Skeletal muscle satellite cell (primary cell): ENCODE measurements around the gene BEST2.

Experiments
- H3K27me3 ChIP-seq: 2 replicates; pipeline ENCODE4 v1.7.0; 2013; ENCODE audit warnings: low read length; ENCODE audit not compliant: control insufficient read depth, insufficient read depth
- H3K36me3 ChIP-seq: 2 replicates; pipeline ENCODE4 v1.7.0; 2013; ENCODE audit warnings: mild to moderate bottlenecking, control low read depth, low read length; ENCODE audit not compliant: insufficient read depth
- H3K4me1 ChIP-seq: 2 replicates; pipeline ENCODE4 v1.7.0; 2013; ENCODE audit warnings: low read length; ENCODE audit not compliant: control insufficient read depth, insufficient read depth
- H3K4me2 ChIP-seq: 2 replicates; pipeline ENCODE4 v1.7.0; 2013; ENCODE audit warnings: mild to moderate bottlenecking, low read length
- H3K4me3 ChIP-seq: 2 replicates; pipeline ENCODE4 v1.7.0; 2013; ENCODE audit warnings: low read length
- H3K9ac ChIP-seq: 2 replicates; pipeline ENCODE4 v1.7.0; 2013; ENCODE audit warnings: mild to moderate bottlenecking, low read depth, low read length, moderate library complexity
- H3K9me3 ChIP-seq: replicated peaks from 2 replicates; pipeline ENCODE4 v1.7.0; 2013; ENCODE audit warnings: mild to moderate bottlenecking, control low read depth, low read length

The BEST2 gene

GRCh38 chr19:12774588-12775555 is 23.3 kb downstream of the BEST2 start, which contains the start of gene HOOK2:
Gene HOOK2, minus strand, starts transcription at chr19:12775552. Its CDS starts 103 bp downstream, at chr19:12775449.
- H3K4me3 ChIP-seq = peak within 1 kb of the TSS; percentile 85
- peak within 1 kb of the TSS; percentile 80 for H3K9ac ChIP-seq
- peaks cover 29% of the 10 kb centered on the region for H3K4me1 ChIP-seq
- H3K9me3 ChIP-seq = no peaks in the 10 kb centered on the region
- H3K27me3 ChIP-seq = no peaks in the 10 kb centered on the region
- no peaks in the 10 kb centered on the region for H3K36me3 ChIP-seq
- peak within 1 kb of the TSS; percentile 98 for H3K4me2 ChIP-seq

GRCh38 chr19:12777217-12778016 is 25.8 kb downstream of the BEST2 start:
- peak overlapping the region; percentile 91 for H3K4me2 ChIP-seq
- H3K27me3 ChIP-seq = no peaks in the 10 kb centered on the region
- H3K4me3 ChIP-seq = peak overlapping the region; percentile 84
- peak overlapping the region; percentile 86 for H3K9ac ChIP-seq
- H3K4me1 ChIP-seq = peaks cover 38% of the 10 kb centered on the region
- no peaks in the 10 kb centered on the region for H3K36me3 ChIP-seq
- no peaks in the 10 kb centered on the region for H3K9me3 ChIP-seq

GRCh38 chr19:12778017-12778904 is 26.7 kb downstream of the BEST2 start:
- Histone ChIP-seq H3K9me3 (no peaks in the 10 kb centered on the region), H3K27me3 (no peaks in the 10 kb centered on the region), H3K4me3 (peak overlapping the region; percentile 84), H3K4me2 (peak overlapping the region; percentile 91), H3K9ac (peak overlapping the region; percentile 86), H3K4me1 (peaks cover 46% of the 10 kb centered on the region), H3K36me3 (no peaks in the 10 kb centered on the region)

- Histone ChIP-seq H3K9me3 (no peaks in the 10 kb centered on the region), H3K4me2 (peak overlapping the region; percentile 91), H3K4me1 (peaks cover 46% of the 10 kb centered on the region), H3K36me3 (no peaks in the 10 kb centered on the region), H3K4me3 (peak overlapping the region; percentile 84), H3K27me3 (no peaks in the 10 kb centered on the region), H3K9ac (peak overlapping the region; percentile 86)
Observed at GRCh38 chr19:12778905-12779161, 27.2 kb downstream of the BEST2 start.

- Histone ChIP-seq H3K9me3 (no peaks in the 10 kb centered on the region), H3K9ac (peak overlapping the region; percentile 86), H3K4me3 (peak overlapping the region; percentile 84), H3K27me3 (no peaks in the 10 kb centered on the region), H3K4me1 (peaks cover 49% of the 10 kb centered on the region), H3K4me2 (peak overlapping the region; percentile 91), H3K36me3 (no peaks in the 10 kb centered on the region)
Observed at GRCh38 chr19:12779162-12779993, 27.8 kb downstream of the BEST2 start.

GRCh38 chr19:12782174-12782423 is 30.5 kb downstream of the BEST2 start:
- H3K9me3 ChIP-seq = no peaks in the 10 kb centered on the region
- H3K4me2 ChIP-seq = peak overlapping the region; percentile 91
- no peaks in the 10 kb centered on the region for H3K27me3 ChIP-seq
- peak overlapping the region; percentile 81 for H3K9ac ChIP-seq
- H3K36me3 ChIP-seq = no peaks in the 10 kb centered on the region
- H3K4me3 ChIP-seq = peak overlapping the region; percentile 69
- peaks cover 71% of the 10 kb centered on the region for H3K4me1 ChIP-seq

GRCh38 chr19:12782424-12783290 is 31.1 kb downstream of the BEST2 start:
- peak overlapping the region; percentile 91 for H3K4me2 ChIP-seq
- peak overlapping the region; percentile 81 for H3K9ac ChIP-seq
- H3K27me3 ChIP-seq = no peaks in the 10 kb centered on the region
- H3K4me3 ChIP-seq = peak overlapping the region; percentile 69
- no peaks in the 10 kb centered on the region for H3K36me3 ChIP-seq
- H3K9me3 ChIP-seq = no peaks in the 10 kb centered on the region
- peaks cover 74% of the 10 kb centered on the region for H3K4me1 ChIP-seq

GRCh38 chr19:12783291-12783848 is 31.8 kb downstream of the BEST2 start:
- peak overlapping the region; percentile 69 for H3K4me3 ChIP-seq
- peak overlapping the region; percentile 81 for H3K9ac ChIP-seq
- H3K36me3 ChIP-seq = no peaks in the 10 kb centered on the region
- H3K27me3 ChIP-seq = no peaks in the 10 kb centered on the region
- H3K4me1 ChIP-seq = peaks cover 78% of the 10 kb centered on the region
- H3K9me3 ChIP-seq = no peaks in the 10 kb centered on the region
- H3K4me2 ChIP-seq = peak overlapping the region; percentile 91

GRCh38 chr19:12783849-12784393 is 32.3 kb downstream of the BEST2 start:
- H3K4me1 ChIP-seq = peaks cover 78% of the 10 kb centered on the region
- no peaks in the 10 kb centered on the region for H3K27me3 ChIP-seq
- no peaks in the 10 kb centered on the region for H3K9me3 ChIP-seq
- H3K9ac ChIP-seq = peak overlapping the region; percentile 65
- peak overlapping the region; percentile 65 for H3K4me2 ChIP-seq
- H3K36me3 ChIP-seq = no peaks in the 10 kb centered on the region
- peak overlapping the region; percentile 35 for H3K4me3 ChIP-seq
